Fibroblast of peridontal ligament (primary cell): ENCODE measurements around the gene MORF4L1.

Experiments
- DNase-seq: peaks from one replicate; pipeline ENCODE4 v3.0.0-alpha.2; 2010; ENCODE audit errors: extremely low read depth

The MORF4L1 gene

GRCh38 chr15:78946493-78946892 lies 73.8 kb downstream of the MORF4L1 start:
- DNase-seq: no peak

- DNase-seq: no peak
Measured at GRCh38 chr15:78947506-78947905, 74.8 kb downstream of the MORF4L1 start.
